NB4 (cell line): Measurements from ENCODE around the gene TELO2.

Source experiments
- CTCF ChIP-seq: IDR thresholded peaks from one replicate; pipeline ENCODE4 v1.5.1; 2012; ENCODE audit warnings: low read depth, low read length
- MAX ChIP-seq: IDR thresholded peaks from 2 replicates; pipeline ENCODE4 v1.6.1; 2011; ENCODE audit warnings: low read depth, low read length
- MYC ChIP-seq: IDR thresholded peaks from 2 replicates; pipeline ENCODE4 v1.6.1; 2011; ENCODE audit warnings: low read depth, low read length
- POLR2A ChIP-seq: IDR thresholded peaks from 2 replicates; pipeline ENCODE4 v1.6.1; 2011; ENCODE audit warnings: mild to moderate bottlenecking; ENCODE audit not compliant: insufficient read length; ENCODE audit errors: extremely low read depth

- TF ChIP-seq CTCF: no peak
- peak; percentile 81 for TF ChIP-seq MYC
- TF ChIP-seq POLR2A: no peak
- TF ChIP-seq MAX: peak; percentile 90
Measured at GRCh38 chr16:1445518-1446203, 47.5 kb upstream of the TELO2 start.
